ENCODE results near the gene PPBP.

GRCh38 chr4:73970011-73970410 lies 18.0 kb downstream of the PPBP start:
- TF ChIP-seq, protein P1, sequence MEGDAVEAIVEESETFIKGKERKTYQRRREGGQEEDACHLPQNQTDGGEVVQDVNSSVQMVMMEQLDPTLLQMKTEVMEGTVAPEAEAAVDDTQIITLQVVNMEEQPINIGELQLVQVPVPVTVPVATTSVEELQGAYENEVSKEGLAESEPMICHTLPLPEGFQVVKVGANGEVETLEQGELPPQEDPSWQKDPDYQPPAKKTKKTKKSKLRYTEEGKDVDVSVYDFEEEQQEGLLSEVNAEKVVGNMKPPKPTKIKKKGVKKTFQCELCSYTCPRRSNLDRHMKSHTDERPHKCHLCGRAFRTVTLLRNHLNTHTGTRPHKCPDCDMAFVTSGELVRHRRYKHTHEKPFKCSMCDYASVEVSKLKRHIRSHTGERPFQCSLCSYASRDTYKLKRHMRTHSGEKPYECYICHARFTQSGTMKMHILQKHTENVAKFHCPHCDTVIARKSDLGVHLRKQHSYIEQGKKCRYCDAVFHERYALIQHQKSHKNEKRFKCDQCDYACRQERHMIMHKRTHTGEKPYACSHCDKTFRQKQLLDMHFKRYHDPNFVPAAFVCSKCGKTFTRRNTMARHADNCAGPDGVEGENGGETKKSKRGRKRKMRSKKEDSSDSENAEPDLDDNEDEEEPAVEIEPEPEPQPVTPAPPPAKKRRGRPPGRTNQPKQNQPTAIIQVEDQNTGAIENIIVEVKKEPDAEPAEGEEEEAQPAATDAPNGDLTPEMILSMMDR (IDR thresholded peaks at IDR 0.05; ENCODE audit: low read depth, low read length, missing input control) = no peak
- no peak for TF ChIP-seq RAD21 (IDR thresholded peaks at IDR 0.05)
- no peak for TF ChIP-seq JUND (IDR thresholded peaks at IDR 0.05)
- no peak for TF ChIP-seq EGR1 (IDR thresholded peaks at IDR 0.05; ENCODE audit: low read depth in 2 of 2)
